ENCODE data around the gene PDE4D. TPM values are rescaled to one million over a fixed set of nuclear protein-coding genes. Genes with fewer than 3 reads are reported as not detected.

Gene PDE4D
- total RNA-seq, 6 experiments from 2014 or later = 1.6 to 10.3 (median 5.6) TPM

DNA sequence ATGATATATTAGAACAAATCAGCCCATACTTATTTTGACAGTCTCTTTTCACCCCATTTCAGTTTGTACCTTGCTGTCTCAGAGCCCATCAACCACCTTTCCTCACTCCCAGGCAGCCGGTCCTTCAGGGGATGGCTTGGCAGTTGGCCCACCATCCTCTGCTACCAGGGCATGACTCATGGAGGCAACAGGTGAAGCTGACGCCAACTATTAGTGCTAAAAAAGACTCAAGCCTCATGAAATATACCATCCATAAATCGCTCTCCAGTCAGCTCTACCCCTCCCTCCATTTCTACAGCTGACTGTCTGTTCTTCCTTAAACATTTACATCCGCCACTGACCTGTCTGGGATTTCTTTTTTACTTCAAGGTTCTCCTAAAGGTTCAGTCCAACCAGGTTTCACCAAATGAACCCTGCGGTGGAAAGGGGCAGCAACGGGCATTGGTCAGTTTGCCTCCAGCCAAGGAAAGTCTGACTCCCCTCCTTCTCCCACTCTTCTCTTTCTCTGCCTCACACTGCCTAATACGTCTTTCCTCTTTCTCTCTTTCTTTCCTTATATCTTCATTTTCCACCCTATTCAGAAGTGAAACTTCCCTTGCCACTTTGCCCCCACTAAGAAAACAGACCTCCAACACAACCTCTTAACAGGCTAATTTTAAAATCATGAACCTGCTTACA is 871.5 kb downstream of the PDE4D start:
- DNase-seq (no peak), ATAC-seq (no peak)
- Histone ChIP-seq H3K36me3 (no peaks in the 10 kb centered on the region), H3K4me3 (no peak overlapping the region), H3K27me3 (no peaks in the 10 kb centered on the region), H3K9me3 (no peaks in the 10 kb centered on the region), H3K4me1 (no peaks in the 10 kb centered on the region), H3K27ac (no peak overlapping the region)
- TF ChIP-seq, protein P1, sequence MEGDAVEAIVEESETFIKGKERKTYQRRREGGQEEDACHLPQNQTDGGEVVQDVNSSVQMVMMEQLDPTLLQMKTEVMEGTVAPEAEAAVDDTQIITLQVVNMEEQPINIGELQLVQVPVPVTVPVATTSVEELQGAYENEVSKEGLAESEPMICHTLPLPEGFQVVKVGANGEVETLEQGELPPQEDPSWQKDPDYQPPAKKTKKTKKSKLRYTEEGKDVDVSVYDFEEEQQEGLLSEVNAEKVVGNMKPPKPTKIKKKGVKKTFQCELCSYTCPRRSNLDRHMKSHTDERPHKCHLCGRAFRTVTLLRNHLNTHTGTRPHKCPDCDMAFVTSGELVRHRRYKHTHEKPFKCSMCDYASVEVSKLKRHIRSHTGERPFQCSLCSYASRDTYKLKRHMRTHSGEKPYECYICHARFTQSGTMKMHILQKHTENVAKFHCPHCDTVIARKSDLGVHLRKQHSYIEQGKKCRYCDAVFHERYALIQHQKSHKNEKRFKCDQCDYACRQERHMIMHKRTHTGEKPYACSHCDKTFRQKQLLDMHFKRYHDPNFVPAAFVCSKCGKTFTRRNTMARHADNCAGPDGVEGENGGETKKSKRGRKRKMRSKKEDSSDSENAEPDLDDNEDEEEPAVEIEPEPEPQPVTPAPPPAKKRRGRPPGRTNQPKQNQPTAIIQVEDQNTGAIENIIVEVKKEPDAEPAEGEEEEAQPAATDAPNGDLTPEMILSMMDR (IDR thresholded peaks at IDR 0.05) = no peak
- TF ChIP-seq POLR2A (IDR thresholded peaks at IDR 0.05) = no peak
- WGBS (ENCODE audit: insufficient coverage, low coverage, low lambda C conversion rate, missing lambda C conversion rate) = 84% methylated on average over 6 of the region's 7 CpGs
- intact Hi-C loops (cut with DNase I) = no loop called here

GRCh38 chr5:59021286-59021673 is 872.2 kb downstream of the PDE4D start:
- ATAC-seq (no peak), DNase-seq (no peak)
- no peaks in the 10 kb centered on the region for H3K27me3 ChIP-seq
- no peaks in the 10 kb centered on the region for H3K9me3 ChIP-seq
- H3K4me1 ChIP-seq = no peaks in the 10 kb centered on the region
- intact Hi-C loops (cut with DNase I) = no loop called here
- H3K27ac ChIP-seq = no peak overlapping the region
- H3K4me3 ChIP-seq = no peak overlapping the region
- H3K36me3 ChIP-seq = no peaks in the 10 kb centered on the region
- TF ChIP-seq POLR2A (IDR thresholded peaks at IDR 0.05) = no peak
- TF ChIP-seq, protein P1 (IDR thresholded peaks at IDR 0.05) = no peak

DNA sequence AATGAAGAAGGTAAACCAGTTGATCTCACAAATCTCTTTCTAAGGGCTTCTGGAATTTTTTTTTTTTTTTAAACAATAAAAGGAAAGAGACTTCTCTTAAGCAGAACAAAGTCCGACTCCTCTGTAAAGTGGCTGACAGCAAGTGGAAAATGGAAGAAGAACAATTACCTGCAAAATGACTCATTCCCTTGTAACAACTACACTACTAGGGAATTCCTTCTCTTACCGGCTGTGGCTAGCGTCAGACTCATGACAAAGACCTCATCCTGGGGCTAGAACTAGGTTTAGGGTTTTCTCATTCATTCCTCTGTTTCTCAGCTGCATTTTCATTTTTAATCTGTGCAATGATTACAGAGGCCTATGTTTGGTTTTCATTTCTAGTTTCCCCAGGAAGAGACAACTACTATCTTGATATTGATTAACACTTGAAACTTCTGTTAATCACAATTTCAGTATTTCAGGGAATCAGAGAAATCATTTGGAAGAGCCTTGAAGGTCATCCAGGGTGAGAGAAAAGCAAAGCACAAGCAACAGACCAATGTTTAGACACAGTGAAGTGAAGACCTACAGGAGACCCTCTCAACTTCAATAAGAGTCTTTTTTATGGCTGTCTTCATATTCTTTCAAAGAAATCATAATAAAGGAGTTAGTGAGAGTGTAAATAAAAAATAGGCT is 872.8 kb downstream of the PDE4D start:
- no peaks in the 10 kb centered on the region for H3K4me1 ChIP-seq

DNA sequence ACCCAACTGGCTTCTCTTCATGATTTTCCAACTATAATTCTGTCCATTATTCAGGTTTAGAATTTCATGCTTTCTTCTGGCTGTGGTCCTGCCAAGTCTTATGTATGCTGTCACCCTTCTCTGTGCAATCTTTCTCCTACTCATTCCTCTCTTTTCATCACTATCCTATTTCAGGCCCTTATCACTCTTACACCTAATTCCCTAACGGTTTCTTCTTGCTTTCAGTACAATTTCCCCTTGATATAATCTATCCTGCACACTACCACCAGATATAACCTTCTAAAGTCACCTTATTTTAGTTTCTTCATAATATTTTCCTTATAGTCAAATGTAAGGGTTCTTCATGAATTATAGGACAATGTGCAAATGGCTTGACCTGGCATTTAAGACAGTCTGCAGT is 874.4 kb downstream of the PDE4D start:
- no peak for ATAC-seq
- H3K27me3 ChIP-seq = no peaks in the 10 kb centered on the region
- 75% methylated on average over 1 of the region's 1 CpG for WGBS (ENCODE audit: insufficient coverage, low coverage, low lambda C conversion rate, missing lambda C conversion rate)
- no peak for TF ChIP-seq POLR2A (IDR thresholded peaks at IDR 0.05)
- TF ChIP-seq, protein P1 (IDR thresholded peaks at IDR 0.05) = no peak
- no peaks in the 10 kb centered on the region for H3K4me1 ChIP-seq
- no peak for DNase-seq
- H3K4me3 ChIP-seq = no peak overlapping the region
- no peak overlapping the region for H3K27ac ChIP-seq
- intact Hi-C loops (cut with DNase I) = no loop called here
- no peaks in the 10 kb centered on the region for H3K36me3 ChIP-seq
- H3K9me3 ChIP-seq = no peaks in the 10 kb centered on the region

More for the DNA sequence above, 872.8 kb downstream of the PDE4D start:
- 79% methylated on average over 3 of the region's 3 CpGs for WGBS (ENCODE audit: insufficient coverage, low coverage, low lambda C conversion rate, missing lambda C conversion rate)
- Histone ChIP-seq H3K27me3 (no peaks in the 10 kb centered on the region), H3K4me3 (no peak overlapping the region), H3K9me3 (no peaks in the 10 kb centered on the region), H3K36me3 (no peaks in the 10 kb centered on the region), H3K27ac (no peak overlapping the region)
- intact Hi-C loops (cut with DNase I) = no loop called here
- TF ChIP-seq, protein P1 (IDR thresholded peaks at IDR 0.05) = no peak
- TF ChIP-seq POLR2A (IDR thresholded peaks at IDR 0.05) = no peak
- ATAC-seq (no peak), DNase-seq (no peak)

All from right lobe of liver (tissue), 6 donors.